G401 (cell line): ENCODE results near the gene SPIRE2. TPM values are rescaled to one million over a fixed set of nuclear protein-coding genes. Genes with fewer than 3 reads are reported as not detected.
A peak's percentile ranks its signal among the peaks of the same experiment; 100 is the strongest.
"Not testable (repeated sequence)": the region's sequence is repeated elsewhere in the genome, so short reads cannot be mapped to it uniquely, and the experiment has no call there.

ENCODE experiments used
- DNase-seq: peaks from one replicate; pipeline ENCODE4 v3.0.0-alpha.2; 2015; ENCODE audit warnings: low spot score
- in situ Hi-C: cut with HindIII; loops from 2 replicates; pipeline ENCODE4 v1.10.0; 2016; ENCODE audit warnings: low sequenced_read_pairs, mixed read lengths
- total RNA-seq: library from RNA; depleted of rRNA; stranded (reverse); fragments of >200 nt; shearing (Covaris generic); gene quantifications from 2 replicates; pipeline ENCODE4 v1.2.3, GENCODE V29; 2014; rRNA removed

The SPIRE2 gene, protein sequence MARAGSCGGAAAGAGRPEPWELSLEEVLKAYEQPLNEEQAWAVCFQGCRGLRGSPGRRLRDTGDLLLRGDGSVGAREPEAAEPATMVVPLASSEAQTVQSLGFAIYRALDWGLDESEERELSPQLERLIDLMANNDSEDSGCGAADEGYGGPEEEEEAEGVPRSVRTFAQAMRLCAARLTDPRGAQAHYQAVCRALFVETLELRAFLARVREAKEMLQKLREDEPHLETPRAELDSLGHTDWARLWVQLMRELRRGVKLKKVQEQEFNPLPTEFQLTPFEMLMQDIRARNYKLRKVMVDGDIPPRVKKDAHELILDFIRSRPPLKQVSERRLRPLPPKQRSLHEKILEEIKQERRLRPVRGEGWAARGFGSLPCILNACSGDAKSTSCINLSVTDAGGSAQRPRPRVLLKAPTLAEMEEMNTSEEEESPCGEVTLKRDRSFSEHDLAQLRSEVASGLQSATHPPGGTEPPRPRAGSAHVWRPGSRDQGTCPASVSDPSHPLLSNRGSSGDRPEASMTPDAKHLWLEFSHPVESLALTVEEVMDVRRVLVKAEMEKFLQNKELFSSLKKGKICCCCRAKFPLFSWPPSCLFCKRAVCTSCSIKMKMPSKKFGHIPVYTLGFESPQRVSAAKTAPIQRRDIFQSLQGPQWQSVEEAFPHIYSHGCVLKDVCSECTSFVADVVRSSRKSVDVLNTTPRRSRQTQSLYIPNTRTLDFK
- total RNA-seq, result 21.7 and 37.2 TPM in 2 replicates

DNA sequence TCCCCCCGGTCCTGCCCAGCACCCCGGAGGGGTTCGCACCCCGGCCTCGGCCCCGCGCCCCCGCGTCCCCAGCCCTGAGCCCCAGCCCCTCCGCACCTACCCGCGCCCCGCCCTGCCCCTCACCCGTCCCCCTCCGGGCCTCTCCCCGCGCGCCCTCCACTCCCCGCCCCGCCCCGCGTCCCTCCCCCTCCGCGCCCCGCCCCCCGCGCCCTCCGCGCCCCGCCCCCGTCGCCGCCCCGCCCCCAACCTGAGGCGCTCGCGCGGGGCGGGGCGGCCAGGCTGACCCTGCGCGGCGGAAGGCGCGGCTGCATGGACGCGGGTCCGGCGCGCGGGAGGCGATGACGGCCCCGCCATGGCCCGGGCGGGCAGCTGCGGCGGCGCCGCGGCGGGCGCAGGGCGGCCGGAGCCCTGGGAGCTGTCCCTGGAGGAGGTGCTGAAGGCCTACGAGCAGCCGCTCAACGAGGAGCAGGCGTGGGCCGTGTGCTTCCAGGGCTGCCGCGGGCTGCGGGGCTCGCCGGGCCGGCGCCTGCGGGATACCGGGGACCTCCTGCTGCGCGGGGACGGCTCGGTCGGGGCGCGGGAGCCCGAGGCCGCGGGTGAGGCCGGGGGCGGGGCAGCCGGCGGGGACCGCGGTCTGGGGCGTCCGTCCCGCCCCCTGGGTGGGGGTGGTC lies at the start of gene SPIRE2:
Gene SPIRE2, plus strand, starts transcription at position 277 of the 671 bp plus-strand sequence. Its CDS starts 76 bp downstream, at position 353.
- peak; percentile 60 for DNase-seq

DNA sequence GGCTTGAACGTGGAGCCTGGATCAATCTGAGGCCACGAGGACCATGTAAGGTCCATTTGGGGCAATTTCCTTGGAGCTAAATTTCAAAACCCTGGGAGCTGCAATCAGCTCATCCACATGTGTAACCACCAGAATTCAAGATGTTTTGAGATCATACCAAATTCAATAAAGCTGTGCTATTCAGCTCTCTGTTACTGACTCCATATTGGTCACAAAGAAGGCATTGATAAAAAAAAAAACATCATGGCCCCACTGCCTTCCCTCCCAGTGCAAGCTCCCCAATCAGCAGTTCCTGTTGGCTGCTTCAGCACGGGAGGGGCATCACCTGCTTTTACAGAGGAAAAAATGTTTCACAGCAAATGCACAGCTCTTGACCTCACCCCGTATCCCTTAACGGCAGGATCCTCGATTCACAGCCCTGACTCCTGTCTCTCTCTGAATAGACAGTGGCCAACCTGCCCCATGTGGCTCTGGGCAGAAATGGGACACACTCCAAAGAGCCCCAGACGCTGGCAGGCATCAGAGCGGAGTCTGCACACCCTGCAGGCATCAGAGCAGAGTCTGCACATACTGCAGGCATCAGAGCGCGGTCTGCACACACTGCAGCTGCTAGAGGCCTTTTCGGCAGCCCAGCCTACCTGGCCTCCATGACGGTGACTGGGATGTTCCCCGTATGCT lies 48.9 kb upstream of the SPIRE2 start:
- in situ Hi-C loops, result no loop called here
- DNase-seq, result peak; percentile 94

More for the DNA sequence above, at the start of gene SPIRE2:
- in situ Hi-C loops, result no loop called here

DNA sequence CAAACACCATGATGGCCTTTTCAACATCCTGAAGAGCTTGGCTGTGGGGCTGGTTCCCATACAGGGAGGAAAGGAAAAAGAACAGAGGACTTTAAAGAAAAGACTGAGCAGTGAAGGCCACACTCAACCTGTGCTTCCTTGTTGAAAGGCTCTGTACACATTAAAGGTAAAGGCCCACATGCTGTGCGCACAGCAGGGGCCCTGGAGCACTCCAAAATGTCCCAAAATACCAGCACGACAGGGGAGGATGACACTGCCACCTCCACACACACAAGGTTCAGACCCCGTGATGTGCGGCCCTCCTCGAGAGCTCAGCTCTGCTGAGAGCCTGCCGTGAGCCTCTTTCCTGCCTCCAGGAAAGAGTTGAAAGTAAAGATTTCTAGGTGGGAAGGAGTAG lies 48.4 kb upstream of the SPIRE2 start:
- DNase-seq, result no peak

DNA sequence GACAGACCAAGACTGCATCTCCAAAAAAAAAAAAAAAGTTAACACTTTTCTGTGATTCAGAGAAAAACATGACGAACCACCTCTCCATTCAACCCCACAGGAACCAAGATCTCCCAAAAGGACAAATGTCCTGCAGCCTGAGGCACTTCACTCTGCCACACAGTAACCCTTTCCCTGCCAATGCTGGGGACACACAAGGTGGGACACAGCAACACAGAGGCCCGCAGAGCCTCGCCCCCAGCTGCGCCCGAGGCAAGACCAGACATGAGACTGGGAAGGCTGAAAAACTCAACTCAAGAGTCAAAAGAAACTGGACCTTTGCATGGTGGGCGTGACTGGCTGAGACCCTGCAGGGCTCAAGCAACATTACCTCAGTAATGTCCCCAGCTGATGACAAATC lies 45.8 kb upstream of the SPIRE2 start:
- in situ Hi-C loops, result no loop called here

More for the DNA sequence above, 48.4 kb upstream of the SPIRE2 start:
- in situ Hi-C loops, result no loop called here

DNA sequence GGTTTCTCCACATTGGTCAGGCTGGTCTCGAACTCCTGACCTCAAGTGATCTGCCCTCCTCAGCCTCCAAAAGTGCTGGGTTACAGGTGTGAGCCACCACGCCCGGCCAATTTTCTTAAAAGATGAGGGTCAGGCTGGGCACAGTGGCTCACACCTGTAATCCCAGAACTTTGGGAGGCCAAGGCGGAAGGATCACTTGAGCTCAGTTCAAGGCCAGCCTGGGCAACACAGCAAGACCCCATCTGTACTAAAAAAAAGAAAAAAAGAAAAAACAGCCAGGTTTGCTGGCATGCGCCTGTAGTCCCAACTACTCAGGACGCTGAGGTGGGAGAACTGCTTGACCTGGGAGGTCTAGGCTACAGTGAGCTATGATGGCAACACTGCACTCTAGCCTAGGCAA lies 44.3 kb upstream of the SPIRE2 start:
- DNase-seq, in situ Hi-C loops: not testable (repeated sequence)

More for the DNA sequence above, 45.8 kb upstream of the SPIRE2 start:
- no peak for DNase-seq

DNA sequence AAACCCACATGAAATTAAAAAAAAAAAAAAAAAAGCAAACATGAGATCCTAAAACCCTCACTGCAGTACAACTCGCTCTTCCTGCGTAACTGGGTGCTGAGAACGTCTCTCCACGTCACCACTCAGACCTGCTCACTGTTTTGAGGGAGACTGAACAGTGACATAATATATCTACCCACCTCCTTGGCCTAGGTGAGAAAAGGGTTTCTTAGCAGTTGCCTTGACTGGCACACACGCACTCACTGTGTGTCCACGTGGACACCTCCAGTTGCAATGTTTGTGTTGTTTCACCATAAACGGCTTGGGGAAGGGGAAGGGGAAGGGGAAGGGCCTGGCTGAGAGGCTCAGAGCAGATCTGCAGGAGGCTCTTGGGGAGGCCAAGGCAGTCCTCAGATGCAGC lies 43.9 kb upstream of the SPIRE2 start:
- in situ Hi-C loops, result no loop called here
- no peak for DNase-seq

DNA sequence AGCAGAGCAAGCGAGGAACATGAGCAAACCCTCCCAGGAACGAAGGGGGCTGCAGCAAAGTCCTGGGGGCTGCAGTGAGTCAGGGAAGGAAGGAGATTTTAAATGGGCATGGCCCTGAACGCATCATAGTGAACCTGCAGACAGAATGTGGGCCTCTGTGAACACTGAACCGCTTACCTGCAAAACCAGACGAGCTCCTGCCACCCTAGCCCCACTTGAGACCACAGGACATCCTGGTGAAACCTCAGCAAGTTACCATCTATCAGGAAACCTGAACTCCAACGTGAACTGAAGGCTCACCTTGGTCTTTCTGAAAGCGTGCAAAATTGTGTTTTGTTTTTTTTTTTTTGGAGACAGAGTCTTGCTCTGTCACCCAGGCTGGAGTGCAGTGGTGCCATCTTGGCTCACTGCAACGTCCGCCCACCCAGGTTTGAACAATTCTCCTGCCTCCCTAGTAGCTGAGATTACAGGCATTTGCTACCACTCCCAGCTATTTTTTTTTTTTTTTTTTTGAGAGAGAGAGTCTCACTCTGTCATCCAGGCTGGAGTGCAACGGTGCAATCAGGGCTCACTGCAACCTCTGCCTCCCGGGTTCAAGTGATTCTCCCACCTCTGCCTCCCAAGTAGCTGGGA lies 42.6 kb upstream of the SPIRE2 start:
- DNase-seq, result no peak
- in situ Hi-C loops, result no loop called here

DNA sequence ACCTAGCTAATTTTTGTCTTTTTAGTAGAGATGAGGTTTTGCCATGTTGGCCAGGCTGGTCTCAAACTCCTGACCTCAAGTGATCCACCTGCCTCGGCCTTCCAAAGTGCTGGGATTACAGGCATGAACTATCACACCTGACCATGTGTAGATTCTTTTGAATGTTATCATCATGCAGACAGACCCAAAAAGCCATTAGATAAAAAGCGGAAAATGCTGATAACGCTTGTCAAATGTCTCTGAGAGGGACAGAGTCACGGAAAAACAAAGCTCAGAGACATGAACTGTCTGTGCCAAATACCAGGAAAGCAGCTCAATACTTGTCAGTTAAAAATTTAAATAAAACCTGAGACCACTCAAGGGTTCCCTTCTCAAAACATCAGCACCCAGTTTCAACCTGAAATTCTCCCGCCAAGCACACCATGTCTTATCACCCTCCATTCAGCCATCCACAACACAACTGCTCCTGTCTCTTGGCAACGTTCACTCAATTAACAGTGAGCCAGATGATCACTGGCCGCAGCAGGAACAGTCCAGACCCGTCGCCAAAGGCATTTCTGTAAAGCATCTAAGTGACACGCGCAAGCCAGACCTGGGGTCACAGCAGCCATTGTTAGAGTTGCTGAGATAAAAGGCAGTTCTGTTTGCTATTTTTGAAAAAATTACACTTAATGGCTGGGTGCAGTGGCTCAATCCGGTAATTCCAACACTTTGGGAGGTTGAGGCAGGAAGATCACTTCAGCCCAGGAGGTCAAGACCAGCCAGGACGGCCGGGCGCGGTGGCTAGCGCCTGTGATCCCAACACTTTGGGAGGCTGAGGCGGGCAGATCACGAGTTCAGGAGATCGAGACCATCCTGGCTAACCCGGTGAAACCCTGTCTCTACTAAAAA lies 41.6 kb upstream of the SPIRE2 start:
- no peak for DNase-seq
- in situ Hi-C loops, result no loop called here

DNA sequence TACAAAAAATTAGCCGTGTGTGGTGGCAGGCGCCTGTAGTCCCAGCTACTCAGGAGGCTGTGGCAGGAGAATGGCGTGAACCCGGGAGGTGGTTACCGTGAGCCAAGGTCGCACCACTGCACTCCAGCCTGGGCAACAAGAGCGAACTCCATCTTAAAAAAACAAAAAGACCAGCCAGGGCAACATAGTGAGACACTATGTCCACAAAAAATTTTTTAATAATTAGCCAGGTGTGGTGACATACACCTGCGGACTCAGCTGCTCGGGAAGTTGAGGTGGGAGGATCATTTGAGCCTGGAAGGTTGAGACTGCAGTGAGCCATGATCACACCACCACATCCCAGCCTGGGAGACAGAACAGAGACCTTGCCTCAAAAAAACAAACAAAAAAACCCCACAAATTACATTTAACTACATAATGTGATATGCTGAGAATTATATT lies 40.9 kb upstream of the SPIRE2 start:
- DNase-seq, result no peak
- in situ Hi-C loops, result no loop called here

DNA sequence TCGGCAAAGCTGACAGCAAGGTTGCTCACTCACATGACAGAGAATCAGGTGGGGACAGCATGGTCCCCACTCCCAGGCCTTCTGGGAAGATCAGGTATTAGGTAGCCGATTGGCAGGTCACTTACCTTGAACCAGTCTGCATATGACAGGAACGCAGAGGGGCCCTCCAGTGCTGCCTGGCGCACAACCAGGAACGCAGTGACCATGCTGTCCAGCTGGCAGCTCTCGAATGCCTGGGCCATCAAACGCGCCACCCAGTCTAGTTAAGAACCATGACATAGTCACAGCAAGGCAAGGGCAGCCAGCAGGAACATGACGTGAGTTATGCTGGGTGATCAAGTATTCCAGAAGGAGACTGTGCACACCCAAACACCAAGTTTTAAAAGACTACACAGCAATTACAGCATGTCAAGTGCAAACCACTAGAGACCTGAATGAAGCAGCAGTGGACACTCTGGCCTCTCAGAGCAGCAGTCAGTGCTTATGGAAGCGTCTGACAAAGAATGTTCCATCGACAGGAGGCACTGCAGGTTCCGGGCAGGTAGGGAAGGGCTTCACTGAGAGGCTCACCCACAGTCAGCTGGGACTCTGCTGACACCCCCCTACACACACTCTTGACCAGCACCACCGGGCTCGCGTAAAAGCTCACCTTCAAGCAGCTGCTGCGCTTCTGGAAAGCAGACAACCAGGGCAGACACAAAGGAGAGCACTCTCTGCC lies 36.8 kb upstream of the SPIRE2 start:
- in situ Hi-C loops, result no loop called here
- DNase-seq, result peak; percentile 65

DNA sequence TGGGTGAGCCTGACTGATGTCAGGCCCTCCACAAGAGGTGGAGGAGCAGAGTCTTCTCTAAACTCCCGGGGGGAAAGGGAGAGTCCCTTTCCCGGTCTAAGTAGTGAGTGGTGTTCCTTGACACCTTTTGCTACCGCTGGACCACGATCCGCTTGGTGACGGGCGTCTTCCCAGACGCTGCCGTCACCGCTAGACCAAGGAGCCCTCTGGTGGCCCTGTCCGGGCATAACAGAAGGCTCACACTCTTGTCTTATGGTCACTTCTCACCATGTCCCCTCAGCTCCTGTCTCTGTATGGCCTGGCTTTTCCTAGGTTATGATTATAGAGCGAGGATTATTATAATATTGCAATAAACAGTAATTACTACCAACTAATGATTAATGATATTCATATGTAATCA lies 35.2 kb upstream of the SPIRE2 start:
- DNase-seq, result peak; percentile 67
- in situ Hi-C loops, result not testable (repeated sequence)

DNA sequence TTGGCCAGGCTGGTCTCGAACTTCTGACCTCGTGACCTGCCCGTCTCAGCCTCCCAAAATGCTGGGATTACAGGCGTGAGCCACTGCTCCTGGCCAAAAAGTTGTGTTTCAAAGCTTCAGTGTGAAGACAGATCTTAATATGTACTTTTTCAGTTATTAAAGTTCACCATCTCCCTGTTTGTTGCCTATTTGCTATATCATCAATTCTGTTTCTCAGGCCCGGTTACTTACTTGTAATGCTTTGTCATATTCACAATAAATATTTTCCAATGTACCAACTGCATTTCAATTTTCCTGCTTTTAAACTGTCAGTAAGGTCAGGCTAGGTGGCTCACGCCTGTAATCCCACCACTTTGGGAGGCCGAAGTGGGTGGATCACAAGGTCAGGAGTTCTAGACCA lies 34.3 kb upstream of the SPIRE2 start:
- in situ Hi-C loops, result no loop called here

DNA sequence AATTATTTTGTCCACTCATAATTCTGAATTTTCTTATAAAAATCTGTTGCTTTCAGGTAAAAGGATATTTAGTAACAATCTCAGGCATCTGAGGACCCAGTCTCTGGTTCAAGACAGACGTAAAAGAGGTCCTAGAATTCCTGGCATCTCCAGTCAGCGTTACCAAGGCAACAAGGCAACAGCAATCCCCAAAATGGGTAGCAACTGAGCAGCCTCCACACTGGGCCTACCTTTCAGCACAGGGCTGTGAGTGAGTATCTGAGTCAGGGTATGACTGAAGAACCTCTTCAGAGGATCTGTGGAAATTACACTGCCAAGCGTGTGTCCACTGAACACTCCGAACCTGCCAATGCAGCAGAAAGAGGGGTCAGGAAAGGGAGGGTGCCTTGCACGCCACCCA lies 32.6 kb upstream of the SPIRE2 start:
- in situ Hi-C loops, result no loop called here
- no peak for DNase-seq

More for the DNA sequence above, 34.3 kb upstream of the SPIRE2 start:
- DNase-seq, result no peak

DNA sequence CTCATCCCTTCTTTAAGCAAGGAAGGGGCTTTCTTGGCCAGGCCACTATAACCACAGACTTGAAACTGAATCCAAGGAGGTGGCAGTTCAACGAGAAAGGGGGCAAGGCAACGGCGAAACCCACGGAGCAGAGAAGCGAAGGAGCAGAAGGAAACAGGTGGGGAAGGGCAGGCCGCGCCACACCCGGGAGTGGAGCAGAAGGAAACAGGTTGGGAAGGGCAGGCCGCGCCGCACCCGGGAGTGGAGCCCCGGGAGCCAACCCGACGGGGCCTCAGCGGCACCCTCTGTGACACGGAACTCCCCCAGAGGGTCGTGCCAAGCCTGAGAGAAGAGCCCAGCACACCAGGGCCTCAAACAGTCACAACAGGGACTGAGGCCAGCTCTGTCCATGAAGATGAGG lies 32.2 kb upstream of the SPIRE2 start:
- in situ Hi-C loops, result no loop called here
- DNase-seq, result no peak

DNA sequence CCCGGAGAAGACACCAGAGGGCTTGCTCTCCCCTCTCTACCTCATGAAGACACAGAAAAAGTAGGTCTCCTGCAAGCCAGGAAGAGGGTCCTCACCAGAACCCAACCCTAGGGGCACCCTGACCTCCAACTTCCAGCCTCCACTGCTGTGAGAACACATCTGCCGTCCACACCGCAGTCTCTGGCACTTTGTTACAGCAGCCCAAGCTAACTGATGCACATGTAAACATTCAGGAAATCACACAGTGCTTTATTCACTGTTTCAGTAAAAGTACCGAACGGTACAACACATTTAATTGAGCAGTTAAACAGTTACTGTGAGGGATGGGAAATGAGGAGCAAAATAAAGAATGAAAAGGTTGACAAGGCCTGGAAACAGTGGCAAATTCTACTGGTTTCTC lies 30.1 kb upstream of the SPIRE2 start:
- no peak for DNase-seq
- in situ Hi-C loops, result no loop called here

DNA sequence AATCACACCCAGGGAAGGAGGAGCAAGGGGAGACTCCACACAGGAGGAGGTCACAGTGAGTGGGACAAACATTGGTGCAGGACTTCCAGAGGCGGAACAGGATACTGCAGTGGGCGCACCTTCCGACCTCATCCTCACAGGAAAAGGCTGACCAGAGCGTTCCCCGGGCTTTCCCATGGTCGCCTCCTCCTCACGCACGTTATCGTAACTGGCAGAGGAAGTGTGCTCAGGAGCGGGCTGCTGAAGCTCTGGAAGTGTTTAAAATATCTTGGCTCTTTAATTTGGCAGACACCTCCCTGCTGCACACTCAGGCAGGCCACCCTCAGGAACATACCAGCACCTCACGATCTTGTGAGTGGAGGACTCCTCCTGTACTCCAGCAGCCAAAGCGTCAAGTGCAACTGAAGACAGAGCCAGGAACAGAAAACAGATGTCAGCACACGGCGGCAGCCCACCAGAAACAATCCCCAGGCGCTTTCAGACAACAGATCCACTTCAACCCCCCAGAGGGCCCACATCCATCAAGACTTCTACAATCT lies 29.4 kb upstream of the SPIRE2 start:
- DNase-seq, result no peak
- in situ Hi-C loops, result no loop called here

DNA sequence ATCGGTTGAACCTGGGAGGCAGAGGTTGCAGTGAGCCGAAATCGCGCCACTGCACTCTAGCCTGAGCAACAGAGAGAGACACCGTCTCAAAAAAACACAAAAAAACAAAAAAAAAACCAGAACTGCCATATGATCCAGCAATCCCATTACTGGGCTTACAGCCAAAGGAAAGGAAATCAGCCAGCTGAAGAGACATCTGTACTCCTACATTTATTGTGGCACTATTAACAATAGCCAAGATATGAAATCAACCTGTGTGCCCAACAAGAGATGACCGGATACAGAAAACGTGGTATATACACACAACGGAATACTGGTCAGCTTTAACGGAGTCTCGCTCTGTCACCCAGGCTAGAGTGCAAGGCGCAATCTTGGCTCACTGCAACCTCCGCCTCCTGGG lies 26.5 kb upstream of the SPIRE2 start:
- in situ Hi-C loops, result no loop called here
- DNase-seq, result no peak
